ENCODE data around the gene ANKRD24.

- no peak for TF ChIP-seq CTCF (IDR thresholded peaks at IDR 0.05)
- no peak for TF ChIP-seq POLR2A (IDR thresholded peaks at IDR 0.05)
Measured at GRCh38 chr19:4256563-4256962, 74.1 kb downstream of the ANKRD24 start.
